ENCODE results near the gene IRGQ.

DNA sequence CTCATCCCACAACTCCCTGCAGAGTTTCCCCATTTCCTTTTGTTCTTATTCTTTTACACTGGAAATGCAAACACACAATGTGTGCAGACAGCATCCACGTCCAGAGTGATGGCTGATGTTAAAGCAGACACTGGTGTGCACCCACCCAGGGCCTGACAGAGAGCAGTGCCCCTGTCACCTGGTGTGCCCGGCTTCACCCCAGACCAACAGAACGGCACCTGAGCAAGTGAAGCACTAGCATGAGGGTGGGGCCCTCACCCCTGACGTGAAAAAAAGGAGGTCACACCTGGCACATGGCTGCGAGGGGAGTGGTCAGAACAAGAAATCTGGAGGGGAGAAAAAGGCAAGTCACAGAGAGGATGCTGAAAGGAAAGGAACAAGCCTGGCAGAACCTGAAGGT, 50.7 kb downstream of the IRGQ start:
- TF ChIP-seq EZH2 (IDR thresholded peaks at IDR 0.05; ENCODE audit: low read depth, unreplicated experiment) = no peak
- TF ChIP-seq, protein P1, sequence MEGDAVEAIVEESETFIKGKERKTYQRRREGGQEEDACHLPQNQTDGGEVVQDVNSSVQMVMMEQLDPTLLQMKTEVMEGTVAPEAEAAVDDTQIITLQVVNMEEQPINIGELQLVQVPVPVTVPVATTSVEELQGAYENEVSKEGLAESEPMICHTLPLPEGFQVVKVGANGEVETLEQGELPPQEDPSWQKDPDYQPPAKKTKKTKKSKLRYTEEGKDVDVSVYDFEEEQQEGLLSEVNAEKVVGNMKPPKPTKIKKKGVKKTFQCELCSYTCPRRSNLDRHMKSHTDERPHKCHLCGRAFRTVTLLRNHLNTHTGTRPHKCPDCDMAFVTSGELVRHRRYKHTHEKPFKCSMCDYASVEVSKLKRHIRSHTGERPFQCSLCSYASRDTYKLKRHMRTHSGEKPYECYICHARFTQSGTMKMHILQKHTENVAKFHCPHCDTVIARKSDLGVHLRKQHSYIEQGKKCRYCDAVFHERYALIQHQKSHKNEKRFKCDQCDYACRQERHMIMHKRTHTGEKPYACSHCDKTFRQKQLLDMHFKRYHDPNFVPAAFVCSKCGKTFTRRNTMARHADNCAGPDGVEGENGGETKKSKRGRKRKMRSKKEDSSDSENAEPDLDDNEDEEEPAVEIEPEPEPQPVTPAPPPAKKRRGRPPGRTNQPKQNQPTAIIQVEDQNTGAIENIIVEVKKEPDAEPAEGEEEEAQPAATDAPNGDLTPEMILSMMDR (conservative IDR thresholded peaks at IDR 0.05; ENCODE audit: low read depth in 2 of 2) = no peak
- TF ChIP-seq POLR2AphosphoS5 (IDR thresholded peaks at IDR 0.05; ENCODE audit: low read depth) = no peak
- no peak for TF ChIP-seq ZNF114 (CRISPR knock-in tag; IDR thresholded peaks at IDR 0.05)
- TF ChIP-seq, protein P2, sequence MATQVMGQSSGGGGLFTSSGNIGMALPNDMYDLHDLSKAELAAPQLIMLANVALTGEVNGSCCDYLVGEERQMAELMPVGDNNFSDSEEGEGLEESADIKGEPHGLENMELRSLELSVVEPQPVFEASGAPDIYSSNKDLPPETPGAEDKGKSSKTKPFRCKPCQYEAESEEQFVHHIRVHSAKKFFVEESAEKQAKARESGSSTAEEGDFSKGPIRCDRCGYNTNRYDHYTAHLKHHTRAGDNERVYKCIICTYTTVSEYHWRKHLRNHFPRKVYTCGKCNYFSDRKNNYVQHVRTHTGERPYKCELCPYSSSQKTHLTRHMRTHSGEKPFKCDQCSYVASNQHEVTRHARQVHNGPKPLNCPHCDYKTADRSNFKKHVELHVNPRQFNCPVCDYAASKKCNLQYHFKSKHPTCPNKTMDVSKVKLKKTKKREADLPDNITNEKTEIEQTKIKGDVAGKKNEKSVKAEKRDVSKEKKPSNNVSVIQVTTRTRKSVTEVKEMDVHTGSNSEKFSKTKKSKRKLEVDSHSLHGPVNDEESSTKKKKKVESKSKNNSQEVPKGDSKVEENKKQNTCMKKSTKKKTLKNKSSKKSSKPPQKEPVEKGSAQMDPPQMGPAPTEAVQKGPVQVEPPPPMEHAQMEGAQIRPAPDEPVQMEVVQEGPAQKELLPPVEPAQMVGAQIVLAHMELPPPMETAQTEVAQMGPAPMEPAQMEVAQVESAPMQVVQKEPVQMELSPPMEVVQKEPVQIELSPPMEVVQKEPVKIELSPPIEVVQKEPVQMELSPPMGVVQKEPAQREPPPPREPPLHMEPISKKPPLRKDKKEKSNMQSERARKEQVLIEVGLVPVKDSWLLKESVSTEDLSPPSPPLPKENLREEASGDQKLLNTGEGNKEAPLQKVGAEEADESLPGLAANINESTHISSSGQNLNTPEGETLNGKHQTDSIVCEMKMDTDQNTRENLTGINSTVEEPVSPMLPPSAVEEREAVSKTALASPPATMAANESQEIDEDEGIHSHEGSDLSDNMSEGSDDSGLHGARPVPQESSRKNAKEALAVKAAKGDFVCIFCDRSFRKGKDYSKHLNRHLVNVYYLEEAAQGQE (IDR thresholded peaks at IDR 0.05; ENCODE audit: unreplicated experiment) = no peak
- TF ChIP-seq EZH2phosphoT487 (IDR thresholded peaks at IDR 0.05; ENCODE audit: unreplicated experiment) = no peak
- no peak for TF ChIP-seq ZNF331 (CRISPR knock-in tag; IDR thresholded peaks at IDR 0.05; ENCODE audit: low read depth)
